ENCODE data around the gene LPAR6. TPM values are rescaled to one million over a fixed set of nuclear protein-coding genes. Genes with fewer than 3 reads are reported as not detected.

Gene LPAR6
- total RNA-seq, 4 donors from 2014 or later: 13.3 to 41.4 (median 22.8) TPM

GRCh38 chr13:48369988-48370387 is 42.9 kb downstream of the LPAR6 start:
- WGBS: 88% methylated on average over 1 of the region's 1 CpG
- no peaks in the 10 kb centered on the region for H3K9me3 ChIP-seq
- H3K4me3 ChIP-seq: no peak overlapping the region
- no peak for TF ChIP-seq CTCF (IDR thresholded peaks at IDR 0.05)
- no peak for DNase-seq (ENCODE audit: low spot score in 2 of 2)
- H3K4me1 ChIP-seq: no peaks in the 10 kb centered on the region
- no peak overlapping the region for H3K27ac ChIP-seq
- H3K36me3 ChIP-seq: peaks cover 24% of the 10 kb centered on the region
- H3K27me3 ChIP-seq: no peaks in the 10 kb centered on the region

Other genes starting within 250 kb of the LPAR6 start
- 100 to 1,000 TPM; 511 to 726 (median 679) TPM for gene ITM2B, start 179.9 kb downstream of the LPAR6 start, total RNA-seq
- 10 to 100 TPM; 18.0 to 31.5 (median 20.7) TPM for gene RB1, start 109.4 kb downstream of the LPAR6 start, total RNA-seq
- gene RCBTB2, start 120.0 kb upstream of the LPAR6 start, total RNA-seq: 1 to 10 TPM; 2.9 to 5.8 (median 4.4) TPM
- gene CYSLTR2, start 240.8 kb upstream of the LPAR6 start, total RNA-seq: 1 to 10 TPM in 3 of 4 donors, under 1 TPM in 1; 0.93 to 2.2 (median 1.7) TPM

All from suprapubic skin (tissue), 4 donors.